Germinal center (tissue), 1 donor: Measurements from ENCODE around the gene COL13A1.

Experiments
- DNase-seq: peaks from one replicate; pipeline ENCODE4 v3.0.0; 2012; ENCODE audit warnings: mixed read lengths, low spot score

COL13A1 gene

GRCh38 chr10:69866688-69867461 is 65.2 kb downstream of the COL13A1 start:
- DNase-seq = no peak

GRCh38 chr10:69867699-69868558 is 66.2 kb downstream of the COL13A1 start:
- DNase-seq = no peak

GRCh38 chr10:69868821-69869220 is 67.1 kb downstream of the COL13A1 start:
- no peak for DNase-seq

- DNase-seq = no peak
These were observed 67.7 kb downstream of the COL13A1 start for GRCh38 chr10:69869291-69869961.

- DNase-seq = no peak
These were observed 68.9 kb downstream of the COL13A1 start for GRCh38 chr10:69870591-69870990.

- no peak for DNase-seq
These were observed 69.4 kb downstream of the COL13A1 start for GRCh38 chr10:69871074-69871473.

GRCh38 chr10:69872323-69872722 is 70.6 kb downstream of the COL13A1 start:
- DNase-seq = no peak

- no peak for DNase-seq
These were observed 71.5 kb downstream of the COL13A1 start for GRCh38 chr10:69873135-69873639.

- no peak for DNase-seq
These were observed 72.7 kb downstream of the COL13A1 start for GRCh38 chr10:69874449-69874848.

GRCh38 chr10:69875856-69876255 is 74.2 kb downstream of the COL13A1 start:
- DNase-seq = no peak

GRCh38 chr10:69876286-69876685 is 74.6 kb downstream of the COL13A1 start:
- DNase-seq = no peak

- DNase-seq = no peak
These were observed 75.2 kb downstream of the COL13A1 start for GRCh38 chr10:69876931-69877330.

GRCh38 chr10:69878038-69878437 is 76.3 kb downstream of the COL13A1 start:
- DNase-seq = no peak

GRCh38 chr10:69878951-69879350 is 77.2 kb downstream of the COL13A1 start:
- no peak for DNase-seq

- DNase-seq = no peak
These were observed 78.0 kb downstream of the COL13A1 start for GRCh38 chr10:69879634-69880257.

GRCh38 chr10:69880301-69881081 is 78.8 kb downstream of the COL13A1 start:
- no peak for DNase-seq

- DNase-seq = no peak
These were observed 79.5 kb downstream of the COL13A1 start for GRCh38 chr10:69881202-69881601.

GRCh38 chr10:69883310-69884023 is 81.8 kb downstream of the COL13A1 start:
- DNase-seq = no peak

GRCh38 chr10:69884024-69884367 is 82.3 kb downstream of the COL13A1 start:
- DNase-seq = no peak

- DNase-seq = no peak
These were observed 83.0 kb downstream of the COL13A1 start for GRCh38 chr10:69884686-69885085.
